HL-60 (cell line): Measurements from ENCODE around the gene DSE.

ENCODE experiments used
- CTCF ChIP-seq: IDR thresholded peaks from one replicate; pipeline ENCODE4 v1.5.1; 2011; ENCODE audit warnings: low read length, control low read depth, inconsistent platforms; ENCODE audit not compliant: insufficient read depth
- POLR2AphosphoS5 ChIP-seq: IDR thresholded peaks from 2 replicates; pipeline ENCODE4 v1.6.1; 2012; ENCODE audit warnings: low read depth

- TF ChIP-seq CTCF (no peak), POLR2AphosphoS5 (no peak)
These were observed 62.5 kb downstream of the DSE start for GRCh38 chr6:116433206-116433712.
